Left lung (tissue), 10 donors: Measurements from ENCODE around the gene CHMP4B. TPM values are rescaled to one million over a fixed set of nuclear protein-coding genes. Genes with fewer than 3 reads are reported as not detected.

ENCODE experiments used
- ATAC-seq: fragments of 200-7000 bp; cut with Tn5 transposase; one replicate; pipeline ENCODE4 v1.9.1; 2020; ENCODE audit warnings: moderate library complexity
- DNase-seq, 4 donors: peaks; one replicate each; pipeline ENCODE4 v3.0.0-alpha.2; 2013 to 2020
- H3K27ac ChIP-seq, 2 donors: fragments of 200-600 bp; sonication (generic) in 1 of 2; one replicate each; pipeline versions ENCODE4 v1.5.0 to v1.8.0; 2020 to 2021
- H3K27me3 ChIP-seq, 2 donors: fragments of 200-600 bp; sonication (generic) in 1 of 2; one replicate each; pipeline versions ENCODE4 v1.5.0 to v1.8.0; 2020 to 2021
- H3K36me3 ChIP-seq, 2 donors: fragments of 200-600 bp; sonication (generic) in 1 of 2; one replicate each; pipeline versions ENCODE4 v1.5.0 to v1.8.0; 2020 to 2021
- H3K4me1 ChIP-seq, 2 donors: fragments of 200-600 bp; one replicate each; pipeline ENCODE4 v1.8.0; 2021
- H3K4me3 ChIP-seq, 2 donors: fragments of 200-600 bp; sonication (generic) in 1 of 2; one replicate each; pipeline versions ENCODE4 v1.5.0 to v1.8.0; 2020 to 2021; ENCODE audit warnings: mild to moderate bottlenecking in 1 of 2
- H3K9me3 ChIP-seq, 2 donors: fragments of 200-600 bp; sonication (generic) in 1 of 2; one replicate each; pipeline versions ENCODE4 v1.5.0 to v1.8.0; 2020 to 2021
- intact Hi-C, 2 donors: fragments of 100-400 bp; cut with DNase I; formaldehyde crosslinking; loops; one replicate each; pipeline versions ENCODE4 v1.11.2 to v1.14.2; 2022
- polyA plus RNA-seq, 6 donors: library from polyadenylated mRNA; unstranded; fragments of 120-200 nt; gene quantifications; one replicate each; pipeline ENCODE4 v1.2.1, GENCODE V29; 2013; ENCODE audit not compliant: insufficient read length in 6 of 6
- total RNA-seq, 2 donors: library from RNA; stranded (reverse); fragmentation: NEBNext Ultra II Directional; extraction: Animal tissue kit (Norgen Biotek cat#: 25700); gene quantifications; one replicate each; pipeline ENCODE4 v1.2.1, GENCODE V29; 2021
- TF ChIP-seq, protein P1 (sequence below), 2 donors: fragments of 200-600 bp; sonication (generic) in 1 of 2; IDR thresholded peaks; one replicate each; pipeline versions ENCODE4 v1.5.0 to v1.8.0; 2021; ENCODE audit warnings: antibody characterized with exemption in 2 of 2
- donor health status: DM: no; HTN: yes; CAD: no.
- donor health status: DM: no; HTN: no; CAD: no.

The CHMP4B gene
- total and polyA plus RNA-seq, 8 donors = 83.2 to 117 (median 109) TPM

DNA sequence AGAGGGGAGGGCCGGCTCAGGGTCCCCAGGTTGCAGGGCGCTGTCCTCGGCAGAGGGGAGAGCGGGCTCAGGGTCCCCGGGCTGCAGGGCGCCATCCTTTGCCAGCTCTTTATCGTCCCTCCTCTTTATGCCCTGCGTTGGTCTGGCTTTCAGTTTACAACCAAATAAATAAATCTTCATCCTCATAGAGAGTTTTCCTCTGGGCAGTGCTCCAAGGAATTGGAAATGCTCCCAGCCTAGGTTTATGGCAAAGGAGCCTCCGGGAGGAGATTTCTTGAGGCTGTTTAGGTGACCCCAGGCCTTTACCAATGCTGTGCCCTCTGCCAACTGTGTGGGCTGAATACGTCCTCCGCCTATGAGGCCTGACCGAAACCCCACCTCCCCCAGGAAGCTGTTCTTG, 60.2 kb downstream of the CHMP4B start:
- H3K36me3 ChIP-seq = no peaks in the 10 kb centered on the region
- H3K4me1 ChIP-seq = no peaks in the 10 kb centered on the region
- H3K4me3 ChIP-seq = no peak overlapping the region
- peak; percentile 47 for ATAC-seq
- H3K9me3 ChIP-seq = no peaks in the 10 kb centered on the region
- TF ChIP-seq, protein P1, sequence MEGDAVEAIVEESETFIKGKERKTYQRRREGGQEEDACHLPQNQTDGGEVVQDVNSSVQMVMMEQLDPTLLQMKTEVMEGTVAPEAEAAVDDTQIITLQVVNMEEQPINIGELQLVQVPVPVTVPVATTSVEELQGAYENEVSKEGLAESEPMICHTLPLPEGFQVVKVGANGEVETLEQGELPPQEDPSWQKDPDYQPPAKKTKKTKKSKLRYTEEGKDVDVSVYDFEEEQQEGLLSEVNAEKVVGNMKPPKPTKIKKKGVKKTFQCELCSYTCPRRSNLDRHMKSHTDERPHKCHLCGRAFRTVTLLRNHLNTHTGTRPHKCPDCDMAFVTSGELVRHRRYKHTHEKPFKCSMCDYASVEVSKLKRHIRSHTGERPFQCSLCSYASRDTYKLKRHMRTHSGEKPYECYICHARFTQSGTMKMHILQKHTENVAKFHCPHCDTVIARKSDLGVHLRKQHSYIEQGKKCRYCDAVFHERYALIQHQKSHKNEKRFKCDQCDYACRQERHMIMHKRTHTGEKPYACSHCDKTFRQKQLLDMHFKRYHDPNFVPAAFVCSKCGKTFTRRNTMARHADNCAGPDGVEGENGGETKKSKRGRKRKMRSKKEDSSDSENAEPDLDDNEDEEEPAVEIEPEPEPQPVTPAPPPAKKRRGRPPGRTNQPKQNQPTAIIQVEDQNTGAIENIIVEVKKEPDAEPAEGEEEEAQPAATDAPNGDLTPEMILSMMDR (IDR thresholded peaks at IDR 0.05) = no peak
- DNase-seq = peak in 2 of 4 donors; percentile 17 to 32
- H3K27me3 ChIP-seq = no peaks in the 10 kb centered on the region
- no peak overlapping the region for H3K27ac ChIP-seq
- intact Hi-C loops = no loop called here

DNA sequence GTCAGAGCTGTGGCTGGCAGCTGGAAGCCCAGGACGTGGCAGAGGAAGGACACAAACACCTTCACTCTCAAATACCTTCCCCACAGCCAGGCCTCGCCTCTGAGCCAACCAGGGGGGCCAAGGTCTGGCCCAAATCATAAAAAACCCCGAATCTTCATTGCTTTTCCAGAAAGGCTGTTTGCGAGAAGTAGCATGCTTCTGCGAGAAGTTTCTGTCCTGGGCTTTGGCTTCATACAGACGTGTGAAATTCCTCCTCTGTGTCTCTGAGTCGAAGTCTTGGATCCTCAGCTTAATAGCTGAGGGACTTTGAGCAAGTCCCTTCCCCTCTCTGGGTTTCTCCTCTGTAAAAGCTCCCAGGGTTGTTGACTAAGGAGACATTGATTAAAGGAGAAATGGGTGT, 63.0 kb downstream of the CHMP4B start:
- H3K36me3 ChIP-seq = no peaks in the 10 kb centered on the region
- peaks cover 0 to 8% of the 10 kb centered on the region in 2 donors for H3K9me3 ChIP-seq
- H3K27me3 ChIP-seq = no peaks in the 10 kb centered on the region
- TF ChIP-seq, protein P1 (IDR thresholded peaks at IDR 0.05) = no peak
- ATAC-seq (no peak), DNase-seq (no peak)
- no peak overlapping the region for H3K4me3 ChIP-seq
- H3K4me1 ChIP-seq = no peaks in the 10 kb centered on the region
- intact Hi-C loops = no loop called here
- no peak overlapping the region for H3K27ac ChIP-seq

DNA sequence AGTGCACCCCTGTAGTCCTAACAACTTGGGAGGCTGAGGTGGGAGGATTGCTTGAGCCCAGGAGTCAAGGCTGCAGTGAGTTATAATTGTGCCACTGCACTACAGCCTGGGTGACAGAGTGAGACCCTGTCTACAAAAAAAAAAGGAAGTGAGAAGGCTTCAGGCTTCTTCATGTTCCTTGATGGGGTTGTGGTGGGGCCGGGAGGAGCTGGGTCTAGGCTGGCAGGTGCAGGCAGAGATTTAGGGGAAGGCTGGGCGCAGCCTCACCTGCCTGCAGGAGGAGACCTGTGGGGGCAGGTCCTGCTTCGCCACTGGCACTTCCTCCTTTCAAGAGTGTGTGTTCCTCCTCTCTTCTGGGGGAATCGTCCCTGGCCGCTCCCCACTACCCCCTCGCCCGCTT, 63.9 kb downstream of the CHMP4B start:
- no peaks in the 10 kb centered on the region for H3K36me3 ChIP-seq
- ATAC-seq (no peak), DNase-seq (no peak)
- H3K4me1 ChIP-seq = no peaks in the 10 kb centered on the region
- TF ChIP-seq, protein P1 (IDR thresholded peaks at IDR 0.05) = no peak
- H3K27ac ChIP-seq = no peak overlapping the region
- intact Hi-C loops = no loop called here
- no peak overlapping the region for H3K4me3 ChIP-seq
- H3K27me3 ChIP-seq = no peaks in the 10 kb centered on the region
- peaks cover 0 to 17% of the 10 kb centered on the region in 2 donors for H3K9me3 ChIP-seq

DNA sequence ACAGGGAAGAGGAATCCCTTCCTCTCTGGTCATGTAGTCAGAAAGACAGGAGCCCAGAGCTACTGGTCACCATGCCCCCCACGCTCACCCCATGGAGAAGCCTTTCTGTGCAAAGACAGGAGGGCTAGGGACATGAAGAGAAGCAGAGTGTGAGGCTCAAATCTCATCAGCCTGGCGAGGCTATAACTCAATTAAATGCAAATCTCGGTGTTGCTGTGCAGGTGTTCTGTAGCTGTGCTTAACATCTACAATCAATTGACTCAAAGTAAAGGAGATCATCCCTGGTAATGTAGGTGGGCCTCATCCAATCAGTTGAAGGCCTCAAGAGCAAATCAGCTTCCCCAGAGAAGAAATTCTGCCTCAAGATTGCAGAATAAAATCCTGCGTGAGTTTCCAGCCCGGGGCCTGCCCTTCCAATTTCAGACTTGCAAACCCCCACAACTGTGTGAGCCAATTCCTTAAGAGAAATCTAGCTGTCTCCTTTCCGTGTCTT, 64.4 kb downstream of the CHMP4B start:
- ATAC-seq (no peak), DNase-seq (no peak)
- Histone ChIP-seq H3K9me3 (peaks cover 0 to 17% of the 10 kb centered on the region in 2 donors), H3K4me1 (no peaks in the 10 kb centered on the region), H3K27ac (no peak overlapping the region), H3K4me3 (no peak overlapping the region), H3K36me3 (no peaks in the 10 kb centered on the region), H3K27me3 (no peaks in the 10 kb centered on the region)
- intact Hi-C loops = no loop called here
- TF ChIP-seq, protein P1 (IDR thresholded peaks at IDR 0.05) = no peak

DNA sequence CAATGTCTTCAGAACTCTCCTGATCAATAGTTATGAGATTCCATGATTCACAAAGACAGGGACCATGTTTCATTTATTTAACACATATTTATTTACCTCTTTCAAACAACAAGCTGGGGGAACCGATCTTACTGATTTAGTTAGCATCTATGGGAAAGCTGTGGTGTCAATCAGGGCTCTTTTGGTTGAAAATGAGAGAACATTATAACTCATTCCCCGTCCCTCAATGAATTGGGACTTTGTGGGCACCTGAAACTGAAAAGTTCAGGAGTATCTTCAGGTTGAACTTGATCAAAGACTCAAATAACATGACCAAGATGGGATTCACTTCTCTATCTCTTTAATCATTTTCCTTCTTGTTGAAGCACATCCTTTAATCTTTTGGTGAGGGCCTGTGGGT, 67.4 kb downstream of the CHMP4B start:
- no peaks in the 10 kb centered on the region for H3K4me1 ChIP-seq
- peaks cover 0 to 17% of the 10 kb centered on the region in 2 donors for H3K9me3 ChIP-seq
- H3K4me3 ChIP-seq = no peak overlapping the region
- DNase-seq (no peak), ATAC-seq (no peak)
- no peak overlapping the region for H3K27ac ChIP-seq
- intact Hi-C loops = no loop called here
- no peaks in the 10 kb centered on the region for H3K36me3 ChIP-seq
- H3K27me3 ChIP-seq = no peaks in the 10 kb centered on the region
- TF ChIP-seq, protein P1 (IDR thresholded peaks at IDR 0.05) = no peak
